HL-60 (cell line): ENCODE measurements around the gene ALG12.

ENCODE experiments used
- CTCF ChIP-seq: IDR thresholded peaks from one replicate; pipeline ENCODE4 v1.5.1; 2011; ENCODE audit warnings: low read length, control low read depth, inconsistent platforms; ENCODE audit not compliant: insufficient read depth
- POLR2AphosphoS5 ChIP-seq: IDR thresholded peaks from 2 replicates; pipeline ENCODE4 v1.6.1; 2012; ENCODE audit warnings: low read depth
- REST ChIP-seq: IDR thresholded peaks from 2 replicates; pipeline ENCODE4 v1.6.1; 2012; ENCODE audit warnings: low read depth; ENCODE audit not compliant: insufficient replicate concordance

- TF ChIP-seq POLR2AphosphoS5 (no peak), CTCF (no peak), REST (no peak)
Measured at GRCh38 chr22:49878206-49878605, 40.0 kb downstream of the ALG12 start.
